ENCODE measurements around the gene POP4. TPM values are rescaled to one million over a fixed set of nuclear protein-coding genes. Genes with fewer than 3 reads are reported as not detected.

The POP4 gene
- total and polyA plus RNA-seq, 9 of the 15 experiments (the other 6 are each of a cell fraction or from before 2014, with no cell fraction given), result 42.1 to 128 (median 99.0) TPM

- TF ChIP-seq NR2C2 (CRISPR knock-in tag; IDR thresholded peaks at IDR 0.05), result no peak
- peak; percentile 48; the same call in 1 of the 2 replicates for TF ChIP-seq NR2C2 (tag; IDR thresholded peaks at IDR 0.05)
- TF ChIP-seq CC2D1A (IDR thresholded peaks at IDR 0.05), result no peak
- TF ChIP-seq ZNF24 (IDR thresholded peaks at IDR 0.05), result no peak
- TF ChIP-seq ZBTB33 (CRISPR knock-in tag; IDR thresholded peaks at IDR 0.05), result no peak
- no peak for TF ChIP-seq DNMT1 (IDR thresholded peaks at IDR 0.05)
- no peak; the same call in 1 of the 2 replicates for TF ChIP-seq ZNF592 (IDR thresholded peaks at IDR 0.05)
- no peak for TF ChIP-seq CREB3 (tag; conservative IDR thresholded peaks at IDR 0.05; ENCODE audit: low read depth)
- TF ChIP-seq MAZ (CRISPR knock-in tag; conservative IDR thresholded peaks at IDR 0.05 in 1 of 2, IDR thresholded peaks at IDR 0.05 in 1 of 2), result no peak
- no peak for TF ChIP-seq ZNF398 (CRISPR knock-in tag; IDR thresholded peaks at IDR 0.05)
- TF ChIP-seq ZNF143 (CRISPR knock-in tag; IDR thresholded peaks at IDR 0.05), result no peak
- no peak for TF ChIP-seq NR0B1 (IDR thresholded peaks at IDR 0.05; ENCODE audit: partially characterized antibody)
- TF ChIP-seq SMAD2 (IDR thresholded peaks at IDR 0.05; ENCODE audit: low read depth, low read length), result no peak
- TF ChIP-seq NELFE (IDR thresholded peaks at IDR 0.05; ENCODE audit: insufficient read depth, insufficient read length), result no peak
- no peak for TF ChIP-seq TAF1 (IDR thresholded peaks at IDR 0.05; ENCODE audit: control insufficient read depth, extremely low read depth, insufficient read depth, low read length, severe bottlenecking)
- no peak for TF ChIP-seq PTBP1 (IDR thresholded peaks at IDR 0.05; ENCODE audit: low read depth, low read length)
These were observed 56.2 kb downstream of the POP4 start (continued) for GRCh38 chr19:29662278-29662603.

Measured in K562 (cell line).